ENCODE data around the gene SLC9B2.
"Not testable (repeated sequence)": the region's sequence is repeated elsewhere in the genome, so short reads cannot be mapped to it uniquely, and the experiment has no call there.

SLC9B2 gene

DNA sequence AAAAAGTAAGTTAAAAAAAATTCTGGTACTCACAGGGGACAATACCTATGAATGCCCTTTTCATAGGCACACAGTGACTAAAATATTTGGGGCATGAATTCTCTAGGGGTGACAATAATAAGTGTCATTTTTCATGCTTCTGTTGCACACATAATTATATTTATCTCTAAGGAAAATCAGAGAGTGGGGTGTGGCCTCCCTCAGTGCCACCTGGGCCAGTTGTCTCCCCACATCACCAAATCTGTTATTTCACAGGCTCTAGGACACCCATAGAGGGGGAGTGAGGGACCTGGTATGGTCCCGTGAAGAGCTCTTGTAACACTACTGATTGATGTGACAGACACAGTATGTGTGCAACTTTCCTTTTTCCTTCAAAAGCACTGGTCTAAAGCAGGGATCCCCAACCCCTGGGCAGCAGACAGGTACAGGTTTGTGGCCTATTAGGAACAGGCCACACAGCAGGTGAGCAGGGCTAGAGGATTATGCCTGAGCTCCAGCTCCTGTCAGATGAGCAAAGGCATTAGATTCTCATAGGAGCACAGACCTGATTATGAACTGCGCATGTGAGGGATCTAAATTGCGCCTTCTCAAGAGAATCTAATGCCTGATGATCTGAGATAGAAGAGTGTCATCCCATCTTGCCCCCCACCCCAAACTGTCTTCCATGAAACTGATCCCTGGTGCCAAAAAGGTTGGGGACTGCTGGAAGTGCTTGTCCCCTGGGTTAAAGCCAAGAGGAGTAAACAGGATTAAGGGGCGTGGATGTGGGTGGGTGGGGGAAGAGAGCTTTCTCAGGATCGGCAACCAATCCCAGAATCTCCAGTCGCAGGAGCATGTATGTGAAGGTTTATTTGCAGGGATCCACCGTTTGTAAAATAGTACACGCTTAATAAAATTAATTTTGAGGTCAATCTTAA is 57.9 kb downstream of the SLC9B2 start:
- no peak for DNase-seq

- DNase-seq, result no peak
These were observed 64.0 kb downstream of the SLC9B2 start for GRCh38 chr4:103012551-103012950.

- DNase-seq, result peak; percentile 47
These were observed 64.5 kb downstream of the SLC9B2 start for GRCh38 chr4:103012060-103012459.

DNA sequence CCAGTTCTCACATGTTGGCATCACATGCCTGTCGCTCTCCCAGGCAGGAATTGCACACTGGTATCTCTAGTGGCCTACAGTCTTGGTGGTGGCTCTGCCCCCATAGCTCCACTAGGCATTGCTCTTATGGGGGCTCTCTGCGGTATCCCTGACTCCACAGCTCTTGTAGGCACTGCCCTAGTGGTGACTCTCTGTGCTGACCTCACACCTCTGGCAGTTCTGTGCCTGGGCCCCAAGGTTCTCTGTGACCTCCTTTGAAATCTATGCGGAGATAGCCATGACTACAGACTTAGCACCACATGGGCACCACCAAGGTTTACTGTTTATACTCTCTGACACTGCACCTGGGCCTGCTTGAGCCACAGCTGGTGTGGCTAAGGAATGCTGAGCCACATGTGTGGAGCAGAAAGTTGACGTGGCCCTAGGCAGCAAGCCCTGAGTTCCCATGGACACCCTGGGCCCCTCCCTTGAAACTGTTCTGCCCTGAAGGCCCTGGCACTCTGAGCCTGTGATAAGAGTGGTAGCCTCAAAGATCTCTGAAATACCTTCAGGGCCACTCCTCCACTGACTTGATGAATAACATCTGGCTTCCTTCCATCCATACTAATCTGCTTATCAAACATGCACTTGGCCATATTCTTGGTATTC is 65.1 kb downstream of the SLC9B2 start:
- peak; percentile 25 for DNase-seq

DNA sequence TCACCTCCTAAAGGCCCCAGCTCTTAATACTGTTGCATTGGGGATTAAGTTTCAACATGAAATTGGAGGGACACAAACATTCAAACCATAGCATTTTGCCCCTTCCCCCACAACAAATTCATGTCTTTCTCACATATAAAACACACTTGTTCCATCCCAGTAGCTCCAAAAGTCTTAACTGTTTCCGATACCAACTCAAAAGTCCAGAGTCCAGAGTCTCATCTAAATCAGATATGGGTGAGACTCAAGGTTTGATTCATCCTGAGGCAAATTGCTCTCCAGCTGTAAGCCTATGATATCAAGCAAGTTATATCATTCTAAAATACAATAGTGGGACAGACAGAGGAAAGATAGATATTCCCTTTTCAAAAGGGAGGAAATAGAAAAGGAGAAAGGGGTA is 65.8 kb downstream of the SLC9B2 start:
- no peak for DNase-seq

- peak; percentile 67 for DNase-seq
These were observed 67.5 kb downstream of the SLC9B2 start for GRCh38 chr4:103008875-103009729.

GRCh38 chr4:103002551-103002950 is 74.0 kb downstream of the SLC9B2 start:
- peak; percentile 26 for DNase-seq

DNA sequence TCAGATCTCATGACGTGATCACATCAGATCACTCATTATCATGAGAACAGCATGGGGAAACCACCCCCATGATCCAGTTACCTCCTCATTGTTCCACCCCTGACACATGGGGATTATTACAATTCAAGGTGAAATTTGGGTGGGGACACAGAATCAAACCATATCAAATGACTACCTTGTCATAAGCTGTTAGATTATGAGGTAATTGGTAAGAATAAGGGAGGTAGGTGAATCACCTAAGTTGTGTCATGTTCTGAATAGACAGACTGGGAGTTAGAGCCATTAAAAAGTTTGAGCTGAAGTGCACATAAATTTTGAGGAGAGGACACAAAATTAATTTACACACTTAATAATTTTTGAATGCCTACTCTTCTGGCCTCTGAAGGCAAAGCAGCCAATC is 81.8 kb downstream of the SLC9B2 start:
- no peak for DNase-seq

DNA sequence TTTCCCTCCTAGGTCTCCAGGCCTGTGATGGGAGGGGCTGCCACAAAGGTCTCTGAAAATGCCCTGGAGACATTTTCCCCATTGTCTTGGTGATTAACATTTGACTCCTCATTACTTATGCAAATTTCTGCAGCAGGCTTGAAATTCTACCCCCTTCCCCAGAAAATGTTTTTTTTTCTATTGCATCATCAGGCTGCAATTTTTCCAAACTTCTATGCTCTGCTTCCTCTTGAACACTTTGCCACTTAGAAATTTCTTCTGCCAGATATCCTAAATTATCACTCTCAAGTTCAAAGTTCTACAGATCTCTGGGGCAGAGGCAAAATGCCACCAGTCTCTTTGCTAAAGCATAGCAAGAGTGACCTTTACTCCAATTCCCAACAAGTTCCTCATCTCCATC is 82.6 kb downstream of the SLC9B2 start:
- DNase-seq, result not testable (repeated sequence)

GRCh38 chr4:102988429-102989020 is 88.0 kb downstream of the SLC9B2 start:
- DNase-seq, result no peak

GRCh38 chr4:102981005-102981404 is 95.6 kb downstream of the SLC9B2 start:
- no peak for DNase-seq
